Keratinocyte (primary cell): ENCODE data around the gene CXorf65.

Experiments
- EZH2 ChIP-seq: IDR thresholded peaks from one replicate; pipeline ENCODE4 v1.6.1; 2012; ENCODE audit warnings: inconsistent platforms, mild to moderate bottlenecking, low read length, moderate library complexity
- TF ChIP-seq, protein P1 (sequence below), 3 experiments: IDR thresholded peaks in 1 of 3; conservative IDR thresholded peaks in 1 of 3; optimal IDR thresholded peaks in 1 of 3; 2 replicates in 2 of 3; 3 replicates in 1 of 3; pipeline versions ENCODE3 to v1.5.1; 2011; ENCODE audit warnings: low read length in 3 of 3, mild to moderate bottlenecking in 3 of 3, moderate library complexity in 2 of 3, control low read depth in 1 of 3, inconsistent platforms in 1 of 3; ENCODE audit not compliant: insufficient read depth in 2 of 3; ENCODE audit errors: extremely low read depth in 1 of 3

DNA sequence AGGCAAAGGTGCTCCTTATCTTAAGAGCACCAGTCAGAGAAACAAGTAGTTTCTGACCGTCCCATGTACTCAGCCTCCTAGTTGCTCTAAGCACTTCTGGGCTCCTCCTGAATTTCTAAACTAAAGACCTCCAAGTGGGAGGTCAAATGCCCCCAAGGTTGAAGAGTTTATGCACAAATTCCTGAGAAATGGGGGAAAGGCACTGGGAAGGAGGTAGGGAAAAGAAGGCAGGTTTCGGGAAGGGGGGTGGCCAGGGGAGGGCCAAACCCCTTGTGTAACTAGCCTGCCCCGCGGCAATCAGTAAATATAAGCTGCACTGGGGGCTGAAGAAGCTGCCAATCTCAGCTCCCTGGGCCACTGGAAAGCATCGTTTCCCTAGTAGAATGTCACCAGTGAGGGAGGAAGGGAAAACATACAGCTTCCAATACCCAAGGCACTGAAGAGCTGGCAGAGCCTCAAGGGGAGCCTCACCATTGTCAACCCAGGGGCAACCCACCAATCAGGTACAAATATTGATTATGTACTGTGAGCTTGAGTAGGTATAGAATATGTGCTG is 7.5 kb downstream of the CXorf65 start:
- TF ChIP-seq, protein P1, sequence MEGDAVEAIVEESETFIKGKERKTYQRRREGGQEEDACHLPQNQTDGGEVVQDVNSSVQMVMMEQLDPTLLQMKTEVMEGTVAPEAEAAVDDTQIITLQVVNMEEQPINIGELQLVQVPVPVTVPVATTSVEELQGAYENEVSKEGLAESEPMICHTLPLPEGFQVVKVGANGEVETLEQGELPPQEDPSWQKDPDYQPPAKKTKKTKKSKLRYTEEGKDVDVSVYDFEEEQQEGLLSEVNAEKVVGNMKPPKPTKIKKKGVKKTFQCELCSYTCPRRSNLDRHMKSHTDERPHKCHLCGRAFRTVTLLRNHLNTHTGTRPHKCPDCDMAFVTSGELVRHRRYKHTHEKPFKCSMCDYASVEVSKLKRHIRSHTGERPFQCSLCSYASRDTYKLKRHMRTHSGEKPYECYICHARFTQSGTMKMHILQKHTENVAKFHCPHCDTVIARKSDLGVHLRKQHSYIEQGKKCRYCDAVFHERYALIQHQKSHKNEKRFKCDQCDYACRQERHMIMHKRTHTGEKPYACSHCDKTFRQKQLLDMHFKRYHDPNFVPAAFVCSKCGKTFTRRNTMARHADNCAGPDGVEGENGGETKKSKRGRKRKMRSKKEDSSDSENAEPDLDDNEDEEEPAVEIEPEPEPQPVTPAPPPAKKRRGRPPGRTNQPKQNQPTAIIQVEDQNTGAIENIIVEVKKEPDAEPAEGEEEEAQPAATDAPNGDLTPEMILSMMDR (optimal IDR thresholded peaks at IDR 0.05 in 1 of 3, IDR thresholded peaks at IDR 0.05 in 1 of 3, conservative IDR thresholded peaks at IDR 0.05 in 1 of 3; ENCODE audit: extremely low read depth in 1 of 3, insufficient read depth in 2 of 3, low read length in 3 of 3): no peak
- no peak for TF ChIP-seq EZH2
